GM19099 (cell line): ENCODE data around the gene CIAO3.

Experiments
- POLR2A ChIP-seq: IDR thresholded peaks from 3 replicates; pipeline ENCODE4 v1.6.1; 2011; ENCODE audit warnings: low read depth; ENCODE audit not compliant: insufficient read length; ENCODE audit errors: extremely low read depth

The CIAO3 gene

GRCh38 chr16:706189-707061 lies 34.4 kb downstream of the CIAO3 start:
- no peak for TF ChIP-seq POLR2A

- no peak for TF ChIP-seq POLR2A
Observed at GRCh38 chr16:705431-706188, 35.2 kb downstream of the CIAO3 start, which contains the start of gene FBXL16. Gene FBXL16, minus strand, starts transcription at chr16:705801. Its CDS starts 8,396 bp downstream, at chr16:697405.

GRCh38 chr16:704552-705380 lies 36.0 kb downstream of the CIAO3 start:
- TF ChIP-seq POLR2A: no peak

GRCh38 chr16:704047-704446 lies 36.8 kb downstream of the CIAO3 start:
- no peak for TF ChIP-seq POLR2A

GRCh38 chr16:703406-703805 lies 37.4 kb downstream of the CIAO3 start:
- no peak for TF ChIP-seq POLR2A

GRCh38 chr16:702341-702740 lies 38.5 kb downstream of the CIAO3 start:
- TF ChIP-seq POLR2A: no peak

- no peak for TF ChIP-seq POLR2A
Observed at GRCh38 chr16:700684-701584, 39.9 kb downstream of the CIAO3 start.

- no peak for TF ChIP-seq POLR2A
Observed at GRCh38 chr16:698911-699671, 41.7 kb downstream of the CIAO3 start.

GRCh38 chr16:695355-696089 lies 45.3 kb downstream of the CIAO3 start:
- TF ChIP-seq POLR2A: peak; percentile 56

GRCh38 chr16:694863-695354 lies 45.9 kb downstream of the CIAO3 start:
- TF ChIP-seq POLR2A: no peak

GRCh38 chr16:694187-694862 lies 46.5 kb downstream of the CIAO3 start:
- TF ChIP-seq POLR2A: no peak

GRCh38 chr16:693766-694165 lies 47.0 kb downstream of the CIAO3 start:
- no peak for TF ChIP-seq POLR2A
